LNCaP clone FGC (cell line): ENCODE results near the gene TAF12.
A peak's percentile ranks its signal among the peaks of the same experiment; 100 is the strongest.

ENCODE experiments used
- DNase-seq: peaks from one replicate; pipeline ENCODE4 v3.0.0-alpha.2; 2011; ENCODE audit warnings: low read depth
- H3K4me3 ChIP-seq: 2 replicates; pipeline ENCODE4 v1.5.1; 2011; ENCODE audit warnings: mild to moderate bottlenecking, low read depth, low read length, control low read depth
- TF ChIP-seq, protein P1 (sequence below): IDR thresholded peaks from 2 replicates; pipeline ENCODE4 v1.5.1; 2012; ENCODE audit warnings: mild to moderate bottlenecking; ENCODE audit not compliant: control insufficient read depth, insufficient read depth; ENCODE audit errors: extremely low read depth

TAF12 gene

DNA sequence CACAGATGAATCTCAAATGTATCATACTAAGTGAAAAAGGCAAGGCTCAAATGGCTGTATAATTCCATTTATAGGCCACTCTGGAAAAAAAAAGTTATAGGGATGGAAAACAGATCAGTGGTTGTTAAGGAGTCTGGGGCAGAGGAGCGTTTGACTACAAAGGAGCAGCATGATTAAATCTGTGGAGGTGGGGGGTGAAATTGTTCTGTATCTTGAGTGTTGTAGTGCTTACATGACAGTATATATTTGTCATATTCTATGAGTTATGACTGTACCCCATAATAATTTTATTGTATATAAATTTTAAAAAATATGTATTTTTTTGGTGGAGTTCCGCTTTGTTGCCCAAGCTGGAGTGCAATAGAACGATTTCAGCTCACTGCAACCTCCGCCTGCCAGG, 10.3 kb downstream of the TAF12 start:
- H3K4me3 ChIP-seq = no peak overlapping the region
- TF ChIP-seq, protein P1, sequence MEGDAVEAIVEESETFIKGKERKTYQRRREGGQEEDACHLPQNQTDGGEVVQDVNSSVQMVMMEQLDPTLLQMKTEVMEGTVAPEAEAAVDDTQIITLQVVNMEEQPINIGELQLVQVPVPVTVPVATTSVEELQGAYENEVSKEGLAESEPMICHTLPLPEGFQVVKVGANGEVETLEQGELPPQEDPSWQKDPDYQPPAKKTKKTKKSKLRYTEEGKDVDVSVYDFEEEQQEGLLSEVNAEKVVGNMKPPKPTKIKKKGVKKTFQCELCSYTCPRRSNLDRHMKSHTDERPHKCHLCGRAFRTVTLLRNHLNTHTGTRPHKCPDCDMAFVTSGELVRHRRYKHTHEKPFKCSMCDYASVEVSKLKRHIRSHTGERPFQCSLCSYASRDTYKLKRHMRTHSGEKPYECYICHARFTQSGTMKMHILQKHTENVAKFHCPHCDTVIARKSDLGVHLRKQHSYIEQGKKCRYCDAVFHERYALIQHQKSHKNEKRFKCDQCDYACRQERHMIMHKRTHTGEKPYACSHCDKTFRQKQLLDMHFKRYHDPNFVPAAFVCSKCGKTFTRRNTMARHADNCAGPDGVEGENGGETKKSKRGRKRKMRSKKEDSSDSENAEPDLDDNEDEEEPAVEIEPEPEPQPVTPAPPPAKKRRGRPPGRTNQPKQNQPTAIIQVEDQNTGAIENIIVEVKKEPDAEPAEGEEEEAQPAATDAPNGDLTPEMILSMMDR = no peak
- DNase-seq = no peak

DNA sequence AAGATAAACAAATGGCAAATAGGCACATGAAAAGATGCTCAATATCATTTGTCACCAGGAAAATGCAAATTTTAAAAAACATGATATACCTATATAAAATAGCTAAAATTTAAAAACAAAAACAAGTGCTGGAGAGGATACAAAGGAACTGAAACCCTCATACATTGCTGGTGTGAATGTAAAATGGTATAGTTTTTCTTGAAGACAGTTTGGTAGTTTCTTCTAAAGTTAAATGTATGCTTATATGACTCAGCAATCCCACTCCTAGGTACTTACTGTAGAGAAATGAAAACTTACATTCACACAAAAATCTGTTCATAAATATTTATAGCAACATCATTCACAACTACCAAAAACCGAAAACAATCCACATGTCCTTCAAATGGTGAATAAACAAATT, 11.2 kb downstream of the TAF12 start:
- TF ChIP-seq, protein P1 = no peak
- DNase-seq = no peak

DNA sequence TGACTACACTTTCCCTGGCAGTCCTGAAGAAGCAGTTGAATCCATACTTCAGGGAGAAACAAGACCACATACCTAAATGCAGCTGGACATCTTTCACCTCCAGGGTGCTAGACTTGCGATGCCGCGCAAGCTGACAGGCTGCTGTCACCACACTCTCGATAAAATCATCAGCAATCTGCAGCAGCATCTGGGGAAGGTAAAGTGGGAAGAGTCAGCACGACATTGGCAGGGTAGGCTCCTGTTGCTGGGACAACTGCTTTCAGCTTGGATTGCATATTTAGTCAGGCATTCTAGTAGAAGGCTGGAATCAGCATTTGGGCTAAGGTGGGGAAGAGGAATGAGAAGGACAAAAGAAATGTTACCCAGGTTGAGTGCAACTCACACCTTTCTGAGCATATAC, 29.7 kb downstream of the TAF12 start:
- DNase-seq = no peak
- H3K4me3 ChIP-seq = no peak overlapping the region
- TF ChIP-seq, protein P1 = no peak

More for the DNA sequence above, 11.2 kb downstream of the TAF12 start:
- no peak overlapping the region for H3K4me3 ChIP-seq

DNA sequence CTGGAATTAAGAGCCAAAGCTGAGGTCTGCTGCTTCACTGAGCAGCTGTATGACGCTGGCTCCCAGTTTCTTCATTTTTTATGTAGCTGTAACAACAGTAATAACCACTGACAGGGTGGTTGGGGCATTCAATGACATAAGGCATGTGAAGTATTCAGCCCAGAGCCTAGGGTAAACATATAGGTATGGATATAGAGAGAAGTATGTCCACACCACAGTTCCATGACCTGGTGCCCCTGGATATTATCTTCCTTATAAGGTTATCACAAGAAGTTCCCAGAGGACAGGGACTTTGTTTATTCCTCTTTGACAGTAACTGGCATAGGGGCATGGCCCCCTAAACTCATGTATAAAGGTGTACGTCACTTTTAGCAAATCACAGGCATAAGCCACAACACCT, 36.1 kb downstream of the TAF12 start:
- no peak for DNase-seq
- H3K4me3 ChIP-seq = no peak overlapping the region
- TF ChIP-seq, protein P1 = no peak

DNA sequence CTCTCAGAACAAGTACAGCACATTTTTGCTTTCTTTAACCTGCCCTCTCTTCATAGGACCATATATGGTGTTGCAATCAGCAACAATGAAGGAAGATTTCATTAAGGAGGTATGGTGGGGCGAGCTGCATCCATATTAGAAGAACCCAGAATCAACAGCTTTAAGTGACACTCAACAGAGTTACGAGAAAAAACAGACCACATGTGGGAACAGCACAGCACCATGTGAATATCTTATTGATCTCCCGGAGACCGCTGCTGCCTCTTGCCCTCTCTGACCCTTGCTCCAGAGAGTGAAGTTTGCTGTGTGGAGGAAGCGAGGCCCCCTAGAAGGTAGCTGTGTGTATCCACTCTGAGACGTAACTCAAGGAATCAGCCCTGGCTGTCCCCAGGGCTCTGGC, 37.9 kb downstream of the TAF12 start:
- H3K4me3 ChIP-seq = no peak overlapping the region
- TF ChIP-seq, protein P1 = no peak
- no peak for DNase-seq

DNA sequence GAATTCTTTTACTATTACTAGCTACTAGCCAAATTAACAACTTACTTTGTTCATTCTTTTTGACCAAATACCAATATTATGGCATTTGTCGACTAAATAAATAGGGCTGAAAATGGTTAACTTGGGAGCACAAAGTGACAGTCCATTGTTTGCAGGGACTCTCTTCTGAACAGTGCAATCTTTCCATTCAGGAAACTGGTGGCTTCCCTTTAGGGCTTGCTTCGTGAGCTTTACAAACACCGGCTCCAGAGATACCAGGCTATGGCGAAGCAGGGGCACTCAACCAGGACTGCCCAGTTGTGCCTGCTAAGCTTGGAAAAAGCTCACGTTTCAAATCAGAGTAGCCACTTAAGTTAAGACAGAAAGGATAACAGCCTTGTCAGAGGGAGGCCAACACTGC, 38.5 kb downstream of the TAF12 start:
- H3K4me3 ChIP-seq = no peak overlapping the region
- TF ChIP-seq, protein P1 = no peak
- DNase-seq = no peak

DNA sequence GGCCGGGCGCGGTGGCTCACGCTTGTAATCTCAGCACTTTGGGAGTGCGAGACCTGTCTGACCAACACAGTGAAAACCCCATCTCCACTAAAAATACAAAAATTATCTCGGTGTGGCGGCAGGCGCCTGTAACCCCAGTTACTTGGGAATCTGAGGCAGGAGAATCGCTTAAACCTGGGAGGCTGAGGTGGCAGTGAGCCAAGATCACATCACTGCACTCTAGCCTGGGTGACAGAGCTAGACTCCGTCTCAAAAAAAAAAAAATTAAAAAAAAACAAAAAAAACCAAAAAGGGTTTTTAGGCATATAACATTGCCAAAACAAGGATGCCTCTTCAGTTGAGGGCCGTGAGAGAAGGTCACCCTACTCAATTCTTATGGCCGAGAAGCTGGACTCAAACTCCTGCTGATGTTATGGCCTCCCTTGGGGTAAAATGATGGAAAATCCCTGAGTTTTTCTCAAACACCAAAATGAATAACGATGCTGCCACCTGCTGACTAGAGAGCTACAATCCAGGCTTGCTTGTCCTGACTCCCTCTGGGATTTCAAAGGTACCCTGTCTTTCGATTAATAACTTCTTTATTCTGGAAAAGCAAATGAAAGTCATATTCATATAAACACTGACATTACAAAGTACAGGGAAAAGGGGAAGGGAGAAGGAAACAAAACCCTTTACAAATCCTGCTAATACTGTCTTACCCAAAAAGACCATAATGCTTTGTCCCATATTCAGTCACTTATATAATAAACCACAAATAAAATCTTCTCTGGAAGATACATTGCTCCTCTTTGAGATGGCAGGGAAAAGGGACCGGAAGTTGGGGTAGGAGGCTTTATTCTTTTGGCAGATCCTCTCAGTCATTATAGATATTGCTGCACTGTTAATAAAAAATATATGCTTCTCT, 40.1 kb downstream of the TAF12 start:
- no peak for DNase-seq
- no peak overlapping the region for H3K4me3 ChIP-seq
- TF ChIP-seq, protein P1 = peak; percentile 62
